SIG-M5 treated with dmso at 0.1 percent for 504 hours (cell line): ENCODE measurements around the gene SLC17A7.

Experiments
- DNase-seq: peaks from one replicate; lab custom pipeline; 2025; ENCODE audit not compliant: unreplicated experiment; lab: John Stamatoyannopoulos, UW

The SLC17A7 gene

GRCh38 chr19:49428547-49429451 is 12.5 kb downstream of the SLC17A7 start:
- DNase-seq, result no peak

- DNase-seq, result no peak
Observed at GRCh38 chr19:49427855-49428546, 13.3 kb downstream of the SLC17A7 start.

- DNase-seq, result no peak
Observed at GRCh38 chr19:49427339-49427738, 14.0 kb downstream of the SLC17A7 start.

- no peak for DNase-seq
Observed at GRCh38 chr19:49425922-49426592, 15.3 kb downstream of the SLC17A7 start.

DNA sequence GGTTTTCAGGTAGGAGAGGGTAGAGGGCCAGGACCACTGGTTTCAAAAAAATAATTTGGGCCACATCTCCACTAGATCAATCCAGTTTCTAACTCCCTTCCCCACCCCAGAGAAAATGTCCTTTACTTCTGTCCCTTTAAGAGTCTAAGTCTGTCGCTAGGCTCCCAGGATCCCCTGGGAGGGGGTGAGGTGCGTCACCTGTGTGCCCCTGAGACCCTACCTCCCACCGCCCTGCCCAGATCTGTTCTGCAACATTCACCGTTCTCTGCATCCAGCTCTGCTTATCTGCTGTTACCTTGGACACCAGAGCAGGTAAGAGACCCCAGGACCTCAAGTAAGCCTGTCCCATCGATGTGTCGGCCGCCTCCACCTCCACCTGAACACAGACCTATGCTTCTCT is 16.1 kb downstream of the SLC17A7 start, which contains the start of gene GFY:
GFY (plus strand) TSS at position 211 of the 400 bp plus-strand sequence. CDS start 1,043 bp downstream, outside the sequence.
- DNase-seq, result no peak

DNA sequence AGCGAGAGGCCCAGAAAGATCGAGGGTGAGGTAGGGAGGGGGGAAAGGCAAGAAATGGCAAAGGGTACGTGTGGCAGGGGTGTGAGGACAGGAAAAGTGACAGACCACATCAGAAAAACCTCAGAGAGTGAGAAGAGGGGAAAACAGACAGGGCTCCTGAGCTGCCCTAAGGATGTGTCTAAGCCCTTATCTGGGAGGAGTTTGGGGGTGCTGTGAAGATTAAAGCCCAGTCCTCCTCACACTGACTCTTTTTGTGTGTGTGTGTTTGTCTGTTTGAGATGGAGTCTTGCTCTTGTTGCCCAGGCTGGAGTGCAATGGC is 17.4 kb downstream of the SLC17A7 start:
- DNase-seq, result no peak

DNA sequence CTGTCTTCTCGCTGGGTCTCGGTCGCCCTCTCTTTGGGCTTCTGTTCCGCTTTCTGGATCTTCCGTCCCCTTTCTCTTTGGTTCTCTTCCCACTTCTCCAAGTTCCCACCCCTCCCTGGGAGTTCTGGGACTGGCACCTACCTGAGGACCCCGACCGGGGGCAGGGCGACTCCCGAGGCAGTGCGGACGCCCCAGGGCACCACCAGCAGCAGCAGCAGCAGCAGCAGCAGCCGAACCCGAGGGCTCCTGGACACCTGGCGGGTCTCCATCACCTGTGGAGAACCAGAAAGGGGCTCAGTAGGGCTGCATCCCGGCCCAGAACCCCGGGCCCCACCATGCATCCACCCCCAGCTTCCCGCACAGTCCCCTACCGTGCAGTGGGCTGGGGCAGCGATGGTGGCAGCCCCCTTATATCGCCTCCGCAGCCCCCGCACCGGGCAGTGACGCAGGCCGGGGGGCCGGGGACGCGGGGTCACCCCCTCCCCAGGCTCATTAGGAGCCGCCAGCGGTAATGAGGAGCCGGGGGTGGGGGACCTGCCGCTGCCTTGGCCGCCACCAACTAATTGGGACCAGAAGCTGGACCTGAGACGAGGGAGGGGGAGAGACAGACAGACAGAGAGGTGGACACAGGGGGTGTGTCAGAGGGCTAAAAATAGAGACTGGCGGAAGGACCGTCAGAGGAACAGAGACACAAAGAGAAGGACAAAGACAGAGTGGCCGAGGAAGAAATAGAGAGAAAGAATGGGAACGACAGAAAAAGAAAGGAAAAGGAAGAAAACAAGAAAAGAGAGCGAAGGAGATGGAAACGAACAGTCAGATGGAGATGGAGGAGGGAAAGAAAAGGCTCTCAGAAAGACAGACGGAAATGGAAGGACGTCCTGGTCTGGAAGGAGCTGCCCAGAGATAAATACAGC is 18.0 kb downstream of the SLC17A7 start, which contains the start of gene PTH2:
PTH2 (minus strand) TSS at position 371 of the 914 bp plus-strand sequence; CDS start at position 269, 102 bp downstream.
- DNase-seq, result no peak

GRCh38 chr19:49422407-49423070 is 18.8 kb downstream of the SLC17A7 start:
- DNase-seq, result no peak

- no peak for DNase-seq
Observed at GRCh38 chr19:49421878-49422202, 19.5 kb downstream of the SLC17A7 start.

- DNase-seq, result peak; percentile 38
Observed at GRCh38 chr19:49421039-49421877, 20.1 kb downstream of the SLC17A7 start.

DNA sequence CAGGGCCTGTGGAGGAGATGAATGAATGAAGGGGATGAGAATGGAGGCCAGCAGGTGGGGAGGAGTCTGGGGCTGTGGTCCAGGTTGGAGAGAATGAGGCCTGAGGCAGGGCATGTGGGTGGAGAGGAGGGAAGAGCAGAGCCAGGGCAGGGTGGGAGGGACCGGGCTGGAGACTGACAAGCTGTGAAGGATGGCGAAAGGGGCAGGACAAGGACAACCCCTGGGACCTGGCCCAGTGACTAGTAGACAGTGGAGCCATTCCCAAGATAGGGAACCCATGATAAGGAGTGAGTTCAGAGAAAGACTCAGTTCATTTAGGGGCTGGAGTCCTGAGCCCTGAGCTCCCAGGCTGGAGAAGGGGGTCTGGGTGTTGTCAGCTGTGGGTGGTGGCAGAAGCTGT is 21.1 kb downstream of the SLC17A7 start:
- DNase-seq, result no peak

DNA sequence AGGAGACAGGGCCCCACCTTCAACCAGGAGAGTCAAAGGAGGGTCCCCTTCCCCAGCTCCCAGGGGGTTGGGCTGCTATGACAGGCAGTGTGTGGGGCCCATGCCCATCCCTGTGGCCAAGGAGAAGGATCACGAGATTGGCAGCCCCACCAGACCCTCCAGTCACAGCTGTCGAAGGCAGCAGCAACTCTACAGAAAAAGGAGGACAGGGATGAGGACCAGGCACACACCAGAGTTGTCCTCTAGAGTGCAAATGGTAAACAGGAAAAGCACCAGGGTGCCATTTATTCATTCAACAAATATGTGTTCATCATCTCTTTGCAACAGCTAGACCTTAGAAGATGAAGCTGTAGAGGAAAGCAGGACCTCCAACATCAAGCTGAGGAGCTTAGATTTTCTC is 22.2 kb downstream of the SLC17A7 start:
- DNase-seq, result no peak

GRCh38 chr19:49418511-49418910 is 22.8 kb downstream of the SLC17A7 start:
- no peak for DNase-seq

- DNase-seq, result no peak
Observed at GRCh38 chr19:49417088-49417487, 24.2 kb downstream of the SLC17A7 start.

GRCh38 chr19:49415810-49416200 is 25.5 kb downstream of the SLC17A7 start:
- DNase-seq, result no peak

- no peak for DNase-seq
Observed at GRCh38 chr19:49415102-49415809, 26.1 kb downstream of the SLC17A7 start.

GRCh38 chr19:49414256-49414655 is 27.1 kb downstream of the SLC17A7 start:
- no peak for DNase-seq

GRCh38 chr19:49413348-49413747 is 28.0 kb downstream of the SLC17A7 start:
- DNase-seq, result no peak
